NCI-H748 (cell line): ENCODE measurements around the gene NINJ1.
"Not testable (repeated sequence)": the region's sequence is repeated elsewhere in the genome, so short reads cannot be mapped to it uniquely, and the experiment has no call there.

Experiments
- DNase-seq: peaks from one replicate; lab custom pipeline; 2025; ENCODE audit not compliant: unreplicated experiment; lab: John Stamatoyannopoulos, UW

The NINJ1 gene

DNA sequence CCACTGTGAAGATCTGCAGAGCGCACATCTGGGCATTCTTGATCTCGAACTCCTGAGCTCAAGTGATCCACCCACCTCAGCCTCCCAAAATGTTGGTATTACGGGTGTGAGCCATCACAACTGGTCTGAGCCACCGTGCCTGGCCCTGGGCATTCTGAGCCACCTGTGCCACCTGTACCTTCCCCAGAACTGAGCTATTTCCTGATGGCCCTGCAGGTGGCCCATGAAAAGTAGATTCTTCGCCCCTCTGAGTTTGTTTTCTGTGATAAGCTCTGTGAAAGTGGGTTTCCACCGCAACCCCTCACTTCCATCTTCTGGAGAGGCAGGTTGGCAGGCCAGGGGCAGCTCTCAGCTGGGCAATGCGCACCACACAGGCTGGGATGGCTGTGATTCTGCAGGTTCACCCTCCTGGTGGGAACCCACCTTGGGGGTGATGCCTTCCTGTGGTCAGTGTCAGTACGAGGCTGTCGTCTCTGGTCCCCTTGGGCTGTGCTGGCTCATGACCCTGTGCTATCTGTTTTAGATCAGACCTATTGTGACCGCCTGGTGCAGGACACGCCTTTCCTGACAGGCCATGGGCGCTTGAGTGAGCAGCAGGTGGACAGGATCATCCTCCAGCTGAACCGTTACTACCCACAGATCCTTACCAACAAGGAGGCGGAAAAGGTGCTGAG is 26.8 kb downstream of the NINJ1 start:
- DNase-seq, result no peak

DNA sequence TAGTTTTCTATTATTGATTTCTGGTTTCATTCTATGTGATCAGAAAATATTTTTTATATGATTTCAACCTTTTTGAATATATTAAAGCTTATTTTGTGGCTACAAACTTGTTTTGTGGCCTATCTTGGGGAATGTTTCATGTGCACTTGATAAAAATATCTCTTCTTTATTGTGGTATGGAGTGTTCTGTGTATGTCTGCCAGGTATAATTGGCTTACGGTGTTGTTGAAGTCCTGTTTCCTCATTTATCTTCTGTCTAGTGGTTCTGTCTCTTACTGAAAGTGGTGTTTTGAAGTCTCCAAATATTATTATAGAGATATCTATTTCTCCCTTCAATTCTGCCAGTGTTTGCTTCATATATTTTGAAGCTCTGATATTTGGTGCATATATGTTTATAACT is 28.4 kb downstream of the NINJ1 start:
- DNase-seq, result no peak

DNA sequence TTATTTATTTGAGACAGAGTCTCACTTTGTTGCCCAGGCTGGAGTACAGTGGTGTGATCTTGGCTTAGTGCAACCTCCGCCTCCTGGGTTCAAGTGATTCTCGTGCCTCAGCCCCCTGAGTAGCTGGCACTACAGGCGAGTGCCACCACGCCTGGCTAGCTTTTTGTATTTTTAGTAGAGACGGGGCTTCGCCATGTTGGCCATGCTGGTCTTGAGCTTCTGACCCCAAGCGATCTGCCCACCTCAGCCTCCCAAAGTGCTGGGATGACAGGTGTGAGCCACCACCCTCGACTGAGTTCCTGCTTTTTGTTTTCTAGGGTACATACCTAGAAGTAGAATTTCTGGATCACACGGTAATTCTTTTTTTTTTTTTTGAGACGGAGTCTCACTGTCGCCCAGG is 33.0 kb downstream of the NINJ1 start:
- DNase-seq, result not testable (repeated sequence)

DNA sequence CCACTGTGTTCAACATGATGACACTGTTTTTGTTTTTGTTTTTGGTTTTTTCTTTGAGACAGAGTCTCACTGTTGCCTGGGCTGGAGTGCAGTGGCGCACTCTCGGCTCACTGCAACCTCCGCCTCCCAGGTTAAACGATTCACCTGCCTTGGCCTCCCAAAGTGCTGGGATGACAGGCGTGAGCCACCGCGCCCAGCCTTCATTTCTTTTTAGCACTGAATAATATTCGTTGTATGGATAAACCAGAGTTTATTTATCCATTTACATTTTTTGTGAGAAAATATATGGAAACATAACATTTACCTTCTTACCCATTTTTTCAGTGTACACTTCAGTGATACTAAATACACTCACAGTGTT is 33.8 kb downstream of the NINJ1 start:
- no peak for DNase-seq

DNA sequence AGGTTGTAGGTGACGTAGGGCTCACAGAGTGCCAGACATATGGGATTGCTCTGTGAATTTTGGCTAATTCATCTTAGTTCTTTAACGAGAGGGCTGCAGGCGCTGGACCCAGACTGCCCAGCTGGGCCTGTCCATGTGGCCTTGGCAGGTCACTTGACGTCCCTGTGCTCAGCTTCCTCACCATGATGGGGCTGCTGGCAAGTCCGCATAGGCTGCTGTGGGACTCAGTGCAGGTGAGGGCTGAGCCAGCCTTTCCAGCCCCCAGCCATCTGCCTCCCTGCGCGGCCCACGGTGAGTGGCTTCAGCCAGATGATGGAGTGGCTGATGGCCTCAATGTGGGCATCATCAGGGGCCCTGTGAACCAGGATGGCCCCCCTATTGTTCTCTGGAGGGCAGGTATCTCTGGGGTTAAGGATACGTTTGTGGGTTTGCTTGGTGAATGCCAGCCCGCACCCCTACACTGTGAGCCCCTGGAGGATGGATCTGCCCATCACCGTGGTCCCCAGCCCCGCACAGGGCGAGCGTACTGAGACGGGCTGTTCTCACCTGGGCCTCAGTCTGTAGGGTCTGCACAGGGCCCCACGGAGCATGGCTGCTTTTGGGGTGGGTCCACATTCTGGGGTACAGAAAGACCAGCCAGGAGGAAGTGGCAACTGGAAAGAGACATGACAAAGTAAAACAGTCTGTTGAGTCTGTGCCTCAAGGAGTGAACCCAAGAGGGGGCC is 34.3 kb downstream of the NINJ1 start:
- DNase-seq, result no peak

DNA sequence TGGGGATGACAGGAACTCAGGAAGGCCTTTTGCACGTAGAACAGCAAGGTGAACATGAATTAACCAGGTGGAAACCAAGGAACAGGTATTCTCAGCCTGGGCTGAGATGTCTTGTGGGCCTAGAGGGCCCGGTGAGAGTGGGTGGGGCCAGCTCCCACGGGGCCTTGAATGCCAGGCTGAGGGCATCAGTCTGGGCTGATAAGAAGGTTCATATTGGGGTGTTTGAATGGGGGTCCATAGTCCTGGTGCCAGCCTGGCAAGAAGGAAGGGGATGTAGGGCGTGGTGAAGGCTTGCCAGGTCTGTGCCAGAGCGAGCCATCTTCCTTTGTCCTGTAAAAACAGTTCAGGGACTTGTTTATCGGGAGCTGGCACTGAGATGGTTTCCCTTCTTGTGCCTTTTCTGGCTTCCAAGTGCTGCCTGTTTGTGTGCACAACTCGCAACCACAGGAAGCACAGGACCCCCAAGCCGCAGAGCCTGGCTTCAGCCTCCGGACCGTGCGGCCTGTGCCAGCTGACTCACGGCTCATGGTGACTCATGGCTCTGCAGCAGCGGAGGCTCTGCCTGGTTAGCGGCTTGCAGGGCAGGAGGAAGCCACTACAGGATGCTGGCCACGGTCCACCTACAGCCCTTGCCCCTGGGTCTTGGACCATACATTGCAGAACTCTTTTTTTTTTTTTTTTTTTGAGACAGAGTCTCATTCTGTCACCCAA is 35.7 kb downstream of the NINJ1 start:
- no peak for DNase-seq

DNA sequence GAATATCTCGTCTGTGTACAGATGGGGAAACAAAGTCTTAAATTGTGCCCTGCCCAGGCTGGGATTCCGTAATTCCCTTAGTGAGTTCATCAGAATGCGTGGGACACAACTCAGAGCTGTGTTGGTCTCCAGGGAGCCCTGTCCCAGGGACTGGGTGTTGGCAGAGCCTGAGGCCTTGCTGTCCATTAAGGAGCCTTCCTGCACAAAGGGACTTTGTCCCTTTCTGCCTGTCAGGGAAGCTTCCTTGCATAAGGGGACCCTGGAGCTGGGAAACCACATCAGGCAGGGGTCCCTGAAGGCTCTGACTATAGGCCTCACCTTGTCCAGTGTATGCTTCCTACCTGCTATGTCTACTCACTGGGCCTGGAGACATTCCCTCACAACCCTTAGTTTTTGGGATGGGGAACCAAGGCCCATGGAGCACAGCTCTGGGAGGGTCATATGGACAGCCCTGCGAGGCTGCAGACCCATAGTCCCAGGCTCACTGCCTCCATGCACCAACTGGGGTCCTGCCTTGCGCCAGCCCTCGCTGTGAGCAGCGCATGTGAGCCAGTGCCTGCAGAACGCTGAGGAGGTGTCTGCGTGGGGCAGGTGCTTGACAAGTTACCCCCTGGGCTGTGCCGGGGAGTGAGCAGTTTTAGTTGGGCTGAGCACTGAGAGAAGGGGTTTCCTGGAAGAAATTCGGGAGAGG is 36.4 kb downstream of the NINJ1 start:
- no peak for DNase-seq

DNA sequence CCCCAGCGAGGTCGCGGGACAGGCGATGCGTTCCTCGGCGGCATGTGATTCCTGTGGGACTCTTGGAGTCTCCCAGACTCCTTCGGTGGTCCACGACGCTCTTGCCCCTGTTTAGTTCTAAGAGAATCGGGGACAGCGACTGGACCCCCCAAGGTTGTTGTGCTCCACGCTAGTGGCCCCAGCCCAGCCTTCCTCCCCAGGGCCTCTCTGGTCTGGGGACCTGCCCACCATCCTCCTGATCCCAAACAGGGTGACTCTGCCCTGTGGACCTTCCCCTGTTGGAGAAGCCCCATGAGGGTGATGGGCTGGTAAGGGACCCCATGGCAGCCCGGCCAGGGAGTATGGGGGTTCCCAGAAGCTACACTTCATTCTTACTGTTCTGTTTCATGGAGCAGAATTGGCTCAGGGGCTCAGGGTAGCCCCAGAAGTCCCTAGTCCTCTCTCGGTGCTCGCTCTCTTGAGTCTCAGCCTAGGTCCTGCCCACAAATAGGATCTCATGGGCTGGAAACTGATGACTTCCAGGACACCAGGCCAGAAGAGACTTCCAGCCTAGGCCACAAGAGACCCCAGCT is 37.2 kb downstream of the NINJ1 start:
- DNase-seq, result no peak

DNA sequence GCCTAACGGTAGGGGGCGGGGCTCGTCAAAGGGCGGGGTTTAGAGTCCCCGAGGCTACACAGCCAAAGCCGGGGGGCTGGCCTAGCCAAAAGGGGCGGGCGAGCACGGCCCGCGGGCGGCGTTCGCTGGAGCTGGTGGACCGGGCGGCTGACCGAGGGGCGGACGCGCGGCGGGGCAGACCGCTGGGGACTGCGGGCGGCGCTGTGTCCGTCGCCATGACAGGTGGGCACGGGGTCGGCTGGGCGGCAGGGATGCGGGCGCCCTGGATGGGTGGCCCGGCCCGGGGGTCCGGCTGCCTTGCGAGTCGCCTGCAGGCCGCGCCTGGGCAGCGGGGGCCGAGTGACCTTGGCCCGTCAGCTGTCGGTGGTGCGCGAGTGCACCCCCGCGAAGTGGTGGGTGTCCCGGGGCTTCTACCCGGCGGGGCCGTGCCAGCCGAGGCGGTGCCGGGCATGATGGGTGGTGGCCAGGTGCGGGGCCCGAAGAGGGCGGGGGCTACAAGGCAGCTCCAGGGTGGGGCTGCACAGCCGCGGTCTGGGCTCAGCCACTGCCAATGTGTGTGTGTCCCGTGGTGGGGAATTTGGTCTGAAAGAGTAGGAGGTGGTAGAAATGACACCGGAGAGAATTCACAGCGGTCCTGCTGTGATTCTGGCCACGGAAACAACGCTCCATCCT is 37.8 kb downstream of the NINJ1 start, which contains the start of gene CARD19:
Gene CARD19 (plus strand): TSS at position 87 of the 672 bp plus-strand sequence. CDS start 129 bp downstream, at position 216.
- peak; percentile 71 for DNase-seq

DNA sequence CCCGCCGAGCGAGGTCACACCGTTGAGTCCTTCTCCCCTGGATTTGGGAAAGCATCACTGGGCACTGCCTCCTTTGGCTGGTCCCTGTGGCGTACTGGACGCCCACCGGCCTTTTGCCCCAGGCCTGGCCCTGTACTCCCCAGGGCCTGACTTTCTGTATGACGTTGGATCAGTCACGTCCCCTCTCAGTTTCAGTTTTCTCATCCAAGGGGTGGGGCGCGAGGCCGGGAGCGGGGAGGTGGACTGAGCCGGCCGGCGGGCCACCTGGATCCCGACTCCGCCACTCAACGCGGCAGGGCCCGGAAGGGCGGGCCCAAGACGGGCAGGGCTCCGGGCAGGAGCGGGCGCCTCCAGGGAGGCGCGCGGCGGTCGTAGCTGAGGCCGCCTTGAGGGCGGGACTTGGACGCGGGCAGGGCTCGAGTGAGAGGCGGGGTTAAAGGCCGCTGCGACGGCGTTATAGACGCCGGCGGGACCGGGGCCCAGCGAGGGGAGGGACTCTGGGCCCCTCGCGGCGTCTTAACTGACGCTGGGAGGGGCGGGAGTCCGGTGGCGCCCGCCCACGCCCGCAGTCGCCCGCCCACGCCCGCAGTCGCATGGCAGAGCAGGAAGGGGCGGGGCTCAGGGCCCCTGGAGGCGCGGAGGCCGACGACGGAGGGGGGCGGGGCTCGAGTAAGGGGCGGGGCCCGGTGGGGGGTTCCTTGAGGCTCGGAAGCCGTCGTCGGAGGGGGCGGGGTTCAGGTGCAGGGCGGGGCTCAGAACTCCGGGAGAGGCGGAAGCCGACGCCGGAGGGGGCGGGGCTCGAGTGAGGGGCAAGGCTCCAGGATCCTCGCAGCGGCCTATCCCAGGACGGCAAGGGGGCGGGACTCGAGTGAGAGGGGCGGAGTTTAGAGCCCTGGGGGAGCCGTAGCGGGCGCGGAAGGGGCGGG is 38.6 kb downstream of the NINJ1 start:
- peak; percentile 99 for DNase-seq

DNA sequence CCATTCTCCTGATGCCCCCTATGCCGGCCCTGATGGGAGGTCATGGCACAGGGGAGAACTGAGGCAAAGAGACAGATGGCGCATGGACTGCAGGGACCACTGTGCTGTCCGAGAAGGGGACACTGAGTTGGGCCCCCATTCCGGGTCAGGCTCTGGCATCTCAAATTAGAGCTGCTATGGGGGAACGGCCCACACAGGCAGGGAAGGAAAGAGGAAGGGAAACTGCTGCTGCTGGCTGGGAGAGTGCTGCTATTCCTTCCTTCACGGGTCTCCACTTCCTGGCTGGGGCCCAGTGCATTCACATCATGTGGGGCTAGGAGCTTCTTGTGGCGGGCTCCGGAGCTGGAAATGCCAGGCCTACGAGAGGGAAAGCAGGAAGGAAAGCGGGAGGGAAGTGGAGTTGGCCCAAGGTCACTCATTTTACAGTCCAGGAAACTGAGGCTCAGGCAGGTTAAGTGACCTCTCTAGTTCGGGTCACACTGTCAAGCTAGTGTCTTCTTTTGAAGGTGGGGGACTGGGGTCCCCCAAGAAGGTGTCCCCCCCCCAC is 39.3 kb downstream of the NINJ1 start:
- DNase-seq, result peak; percentile 44

DNA sequence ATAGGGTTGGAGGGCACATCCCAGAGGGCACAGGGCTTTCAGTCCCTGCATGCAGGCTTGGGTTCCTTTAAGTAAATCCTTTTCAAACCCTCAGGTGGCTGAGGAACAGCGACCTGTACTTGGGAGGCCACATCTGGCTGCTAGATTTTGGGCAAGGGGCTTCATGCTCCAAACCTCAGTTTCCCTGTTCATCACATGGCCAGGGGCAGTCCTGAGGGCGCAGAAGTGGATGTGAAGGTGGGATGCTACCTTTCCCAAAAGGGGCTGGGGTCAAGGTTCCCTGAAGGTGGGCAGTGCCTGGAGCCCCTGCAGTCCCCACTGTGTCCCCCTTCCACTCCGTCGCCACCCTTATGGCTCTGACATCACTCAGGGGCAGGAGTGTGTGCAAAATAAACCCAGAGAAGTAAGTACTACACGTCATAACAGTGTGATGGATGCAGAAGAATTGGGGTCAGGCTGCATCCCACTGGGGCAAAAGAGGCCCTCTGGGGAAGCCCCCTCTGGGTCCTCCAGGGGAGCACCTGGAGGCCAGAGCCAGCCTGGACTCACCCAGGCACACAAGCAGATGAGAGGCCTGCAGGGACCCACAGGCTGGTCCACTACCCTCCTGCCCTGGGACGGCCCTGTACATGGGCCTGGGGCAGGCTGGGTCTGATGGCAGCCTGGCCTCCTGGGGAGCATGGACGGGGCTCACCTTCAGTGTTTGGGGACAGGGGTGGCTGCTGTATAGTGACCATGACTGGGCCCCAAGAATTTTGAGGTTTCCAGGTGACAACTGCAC is 40.0 kb downstream of the NINJ1 start:
- no peak for DNase-seq

DNA sequence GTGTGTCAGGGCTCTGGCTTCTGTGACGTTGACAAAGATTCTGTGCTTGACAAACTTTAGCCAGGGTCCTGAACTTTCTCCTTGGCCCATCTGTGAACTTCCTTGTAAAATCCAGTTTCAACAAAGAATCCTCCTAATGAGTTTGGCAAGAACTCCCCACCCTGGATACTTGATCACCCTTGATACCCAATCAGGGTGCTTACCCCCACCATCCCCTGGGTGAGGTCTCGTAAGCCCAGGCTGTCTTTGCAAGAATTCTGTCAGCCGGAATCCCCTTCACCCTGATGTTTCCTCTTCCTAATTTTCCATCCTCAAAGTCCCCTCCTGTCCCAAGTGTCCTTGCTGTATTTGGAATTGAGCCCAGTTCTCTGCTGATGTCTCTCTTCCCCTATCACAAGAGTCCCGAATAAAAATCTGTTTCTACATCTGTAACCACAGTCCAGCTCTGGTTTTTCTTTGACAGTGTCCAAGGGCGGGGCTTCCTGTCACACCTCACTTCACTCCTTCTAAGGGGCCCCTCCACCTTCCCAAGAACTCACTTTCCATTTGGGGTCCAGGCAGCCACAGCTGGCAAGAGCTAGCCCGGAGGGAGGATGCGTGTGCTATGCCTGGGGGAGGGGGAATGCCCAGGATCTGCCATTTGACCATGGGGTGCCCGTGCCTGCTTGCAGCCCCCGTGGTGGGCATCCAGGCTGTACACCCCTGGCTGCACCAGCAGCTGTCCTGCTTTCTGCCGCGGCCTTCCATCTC is 40.7 kb downstream of the NINJ1 start:
- DNase-seq, result no peak

DNA sequence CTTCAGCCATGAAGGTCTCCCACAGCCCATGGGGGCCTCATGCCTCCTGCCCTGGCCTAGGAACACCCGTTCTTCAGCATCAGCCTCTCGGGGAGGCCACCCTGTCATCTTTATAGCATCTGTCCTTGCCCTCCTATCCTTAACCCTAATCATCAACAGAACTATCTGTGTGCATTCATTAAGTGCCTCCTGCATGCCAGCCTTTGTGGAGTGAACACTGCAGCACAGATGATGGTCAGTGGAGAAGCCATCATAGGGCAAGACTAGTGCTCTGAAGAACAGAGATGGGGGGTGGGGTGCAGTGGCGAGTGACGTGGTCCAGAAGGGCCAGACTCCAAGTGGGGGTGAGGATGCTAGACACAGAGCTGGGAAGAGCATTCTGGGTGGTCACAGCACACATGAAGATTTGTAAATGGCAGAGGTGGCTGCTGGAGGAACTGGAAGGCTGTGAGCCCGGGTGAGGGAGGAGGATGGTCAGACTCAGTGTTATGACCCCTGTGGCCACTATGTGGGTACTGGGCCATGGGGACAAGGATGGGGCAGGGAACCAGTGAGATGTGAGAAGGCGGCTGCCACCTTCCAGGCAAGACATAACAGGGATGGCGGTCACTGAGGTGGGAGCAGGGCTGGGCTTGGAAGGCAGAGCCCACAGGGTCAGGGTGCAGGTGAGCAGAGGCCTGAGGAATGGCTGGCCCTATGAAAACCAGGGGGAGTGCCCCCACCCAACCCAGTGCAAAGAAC is 41.6 kb downstream of the NINJ1 start:
- DNase-seq, result no peak

DNA sequence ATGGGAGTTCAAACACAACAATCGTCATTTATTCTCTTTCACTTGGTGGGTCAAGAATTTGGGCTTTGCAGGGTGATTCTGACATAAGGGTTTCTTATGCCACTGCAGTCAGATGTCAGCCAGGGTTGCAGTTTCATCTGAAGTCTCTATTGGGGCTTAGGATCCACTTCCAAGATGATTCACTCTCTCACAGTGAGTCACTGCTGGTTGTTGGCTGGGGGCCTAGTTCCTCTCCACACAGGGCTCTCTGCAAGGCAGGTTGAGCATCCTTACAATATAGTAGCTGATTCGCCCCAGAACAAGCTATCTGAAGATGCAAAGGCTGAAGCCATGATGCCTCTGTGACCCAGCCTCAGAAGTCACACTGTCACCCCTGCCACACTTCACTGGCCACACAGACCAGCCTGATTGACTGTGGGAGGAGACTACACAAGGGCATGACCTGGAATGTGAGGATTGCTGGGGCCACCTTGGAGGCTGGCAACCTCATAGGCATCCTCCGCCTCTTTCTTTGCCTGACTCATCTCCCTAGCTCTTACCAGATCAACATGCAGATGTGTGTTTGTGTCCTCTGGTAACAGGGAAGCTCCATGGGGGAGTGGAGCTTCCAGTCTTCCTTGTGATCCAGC is 42.5 kb downstream of the NINJ1 start:
- DNase-seq, result no peak

DNA sequence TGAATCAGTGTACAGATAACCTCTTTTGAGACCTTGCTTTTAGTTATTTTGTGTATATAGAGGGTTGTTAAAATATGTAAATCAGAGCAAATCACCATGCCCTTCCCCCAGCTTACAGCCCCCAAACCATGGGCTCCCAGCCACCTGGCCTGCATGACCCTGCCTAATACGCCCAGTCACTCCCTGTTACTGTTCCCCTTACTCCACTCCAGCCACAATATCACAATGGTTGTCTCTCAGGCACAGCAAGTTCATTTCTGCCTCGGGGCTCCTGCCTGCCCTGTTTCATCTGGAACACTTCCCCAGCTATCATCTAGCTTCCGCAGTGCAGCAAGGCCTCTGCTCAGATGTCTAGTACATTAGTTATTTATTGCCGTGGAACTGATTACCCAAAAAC is 43.0 kb downstream of the NINJ1 start:
- no peak for DNase-seq
